GM21619 (cell line): ENCODE results near the gene ATPAF1.
"Not testable (repeated sequence)": the region's sequence is repeated elsewhere in the genome, so short reads cannot be mapped to it uniquely, and the experiment has no call there.

Experiments
- ATAC-seq: cut with Tn5 transposase; IDR thresholded peaks from one replicate; pipeline ENCODE4 v1.9.1; 2021; ENCODE audit not compliant: unreplicated experiment

The ATPAF1 gene, protein sequence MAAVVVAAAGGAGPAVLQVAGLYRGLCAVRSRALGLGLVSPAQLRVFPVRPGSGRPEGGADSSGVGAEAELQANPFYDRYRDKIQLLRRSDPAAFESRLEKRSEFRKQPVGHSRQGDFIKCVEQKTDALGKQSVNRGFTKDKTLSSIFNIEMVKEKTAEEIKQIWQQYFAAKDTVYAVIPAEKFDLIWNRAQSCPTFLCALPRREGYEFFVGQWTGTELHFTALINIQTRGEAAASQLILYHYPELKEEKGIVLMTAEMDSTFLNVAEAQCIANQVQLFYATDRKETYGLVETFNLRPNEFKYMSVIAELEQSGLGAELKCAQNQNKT

GRCh38 chr1:46667782-46668760 is at the start of gene ATPAF1:
Gene ATPAF1 (minus strand): TSS chr1:46668364. CDS start chr1:46668322, 42 bp downstream.
- ATAC-seq, result peak; percentile 69

DNA sequence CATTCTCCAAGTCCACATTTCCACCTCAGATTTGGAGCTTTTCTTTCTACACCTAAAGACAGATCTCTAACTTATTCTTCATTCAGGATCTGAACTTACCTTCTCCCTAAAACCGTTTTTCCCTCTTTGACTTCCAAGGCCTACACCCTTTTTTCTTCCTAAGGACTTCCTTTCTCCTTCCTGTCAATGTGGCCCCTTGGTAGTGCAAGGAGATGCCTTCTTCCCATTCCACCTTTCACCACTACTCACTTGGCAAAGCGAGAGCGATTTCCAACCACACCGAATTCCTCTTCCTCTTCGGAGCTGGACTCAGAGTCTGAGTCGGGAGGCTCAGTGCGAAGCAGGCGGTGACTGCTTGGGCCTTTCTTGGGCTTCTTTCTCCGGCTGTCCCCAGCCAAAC is 49.5 kb upstream of the ATPAF1 start:
- ATAC-seq, result no peak

DNA sequence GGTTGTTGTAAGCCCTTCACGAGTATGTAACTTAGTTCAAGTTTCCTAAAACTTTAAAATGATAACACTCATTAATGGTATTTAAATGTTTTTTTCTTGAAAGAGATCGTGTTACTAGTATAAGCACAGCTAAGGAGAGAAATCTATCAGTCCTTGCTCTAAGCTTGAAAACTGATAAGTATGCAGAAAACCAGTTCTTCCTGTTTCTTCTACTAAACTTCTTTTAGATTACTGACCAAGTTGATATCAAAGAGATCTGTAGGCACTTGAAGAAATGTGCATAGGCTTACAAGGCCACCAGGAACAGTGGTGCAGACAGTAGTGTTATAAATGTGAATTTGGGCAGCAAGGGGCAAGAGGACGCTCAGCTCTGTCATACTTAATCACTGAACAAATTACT is 46.8 kb upstream of the ATPAF1 start:
- ATAC-seq, result no peak

DNA sequence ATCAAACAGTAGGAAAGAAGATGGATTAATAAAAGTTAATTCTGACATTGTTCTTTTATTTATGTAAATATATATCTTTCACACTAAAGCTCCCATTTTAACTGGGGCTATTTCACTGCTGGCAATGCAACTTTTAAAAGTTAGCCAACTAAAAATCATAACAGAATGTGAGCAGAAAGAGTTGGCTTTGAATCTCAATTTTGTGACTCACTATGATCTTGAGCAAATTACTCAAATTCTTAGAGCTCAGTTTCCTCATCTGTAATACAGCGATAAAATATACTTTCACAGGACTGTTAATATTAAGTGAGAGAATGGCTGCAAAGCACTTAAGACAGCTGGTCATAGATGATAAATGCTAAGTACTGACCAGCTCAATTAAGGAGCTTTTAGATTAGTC is 40.0 kb upstream of the ATPAF1 start:
- ATAC-seq, result no peak

DNA sequence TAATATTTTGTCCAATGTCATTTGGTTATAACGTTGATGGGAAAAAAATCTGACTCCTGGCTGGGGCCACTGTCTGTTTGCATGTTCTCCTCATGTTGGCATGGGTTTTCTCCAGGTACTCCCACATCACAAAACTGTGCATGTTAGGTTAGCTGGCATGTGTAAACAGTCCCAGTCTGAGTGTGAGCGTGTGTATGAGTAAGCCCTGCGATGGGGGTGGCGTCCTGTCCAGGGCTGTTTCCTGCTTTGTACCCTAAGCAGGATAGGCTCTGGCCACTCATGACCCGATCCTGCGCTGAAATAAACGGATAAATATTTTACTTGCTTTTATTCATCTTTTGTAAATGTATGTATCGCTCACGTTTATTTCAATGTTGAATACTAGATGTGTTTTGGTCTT is 37.2 kb upstream of the ATPAF1 start:
- ATAC-seq, result no peak

- no peak for ATAC-seq
Measured at GRCh38 chr1:46703927-46704641, 35.9 kb upstream of the ATPAF1 start.

DNA sequence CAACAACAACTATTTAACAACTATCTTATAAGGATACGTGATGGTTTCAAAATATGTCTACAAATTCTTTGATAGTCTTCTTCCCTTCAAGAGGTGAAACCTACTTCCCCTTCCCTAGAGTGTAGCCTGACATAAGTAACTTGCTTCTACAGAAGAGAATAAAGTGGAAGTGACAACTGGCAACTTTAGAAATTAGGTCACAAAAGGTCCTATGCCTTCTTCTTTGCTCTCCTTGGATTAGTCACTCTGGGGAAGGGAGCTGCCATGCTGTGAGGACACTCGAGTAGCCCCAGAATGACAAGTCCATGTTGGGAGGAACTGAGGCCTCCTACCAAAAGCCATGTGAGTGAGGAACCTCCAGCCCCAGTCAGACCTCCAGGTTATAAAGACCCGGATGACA is 31.5 kb upstream of the ATPAF1 start:
- ATAC-seq, result no peak

GRCh38 chr1:46697053-46697452 is 28.9 kb upstream of the ATPAF1 start:
- no peak for ATAC-seq

- ATAC-seq, result not testable (repeated sequence)
Measured at GRCh38 chr1:46694676-46695075, 26.5 kb upstream of the ATPAF1 start.

DNA sequence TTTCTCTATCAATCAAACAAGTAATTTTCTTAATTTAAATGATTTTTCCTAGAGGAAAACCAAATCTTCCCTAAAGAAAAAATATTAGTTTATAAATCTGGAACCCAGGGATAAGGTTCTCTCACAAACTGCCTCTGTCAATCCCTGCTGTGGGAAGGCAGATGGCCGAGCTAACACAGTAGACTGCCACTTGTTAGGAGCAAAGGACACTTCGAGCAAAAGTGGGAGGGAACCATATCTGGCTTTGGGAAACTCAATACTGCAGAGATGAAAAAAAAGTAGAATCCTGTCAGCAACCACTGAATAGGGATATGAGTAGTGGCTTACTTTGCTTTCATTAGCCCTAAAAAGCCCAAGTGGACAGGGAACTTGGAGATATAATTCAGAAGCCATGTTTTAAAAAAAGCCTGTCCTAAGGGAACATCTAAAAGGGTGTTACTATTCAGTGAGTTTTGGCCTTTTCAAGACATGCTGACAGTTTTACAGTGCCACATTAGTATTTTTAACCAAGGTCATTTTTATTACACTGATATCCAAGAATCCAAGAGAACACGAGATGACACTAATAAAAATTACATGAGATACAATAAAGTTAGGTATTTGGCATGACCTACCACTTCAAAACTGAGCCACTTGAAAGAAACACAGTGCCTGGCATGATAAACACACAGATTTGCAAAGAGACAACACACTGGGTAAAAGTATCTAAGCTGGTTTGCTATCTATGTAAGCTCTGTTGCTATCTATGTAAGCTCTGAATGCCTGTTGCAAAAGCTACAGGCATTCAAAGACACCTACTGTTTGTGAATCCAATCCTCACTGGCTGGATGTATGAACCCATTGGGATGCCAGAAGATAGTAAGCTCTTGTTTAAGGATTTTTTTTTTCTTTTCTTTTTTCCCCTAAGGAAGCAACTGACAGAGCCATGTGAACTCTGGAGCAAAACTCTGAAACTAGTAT is 24.9 kb upstream of the ATPAF1 start:
- ATAC-seq, result no peak

- no peak for ATAC-seq
Measured at GRCh38 chr1:46691997-46692790, 24.0 kb upstream of the ATPAF1 start.

GRCh38 chr1:46690931-46691421 is 22.8 kb upstream of the ATPAF1 start:
- no peak for ATAC-seq

- no peak for ATAC-seq
Measured at GRCh38 chr1:46689897-46690296, 21.7 kb upstream of the ATPAF1 start.

DNA sequence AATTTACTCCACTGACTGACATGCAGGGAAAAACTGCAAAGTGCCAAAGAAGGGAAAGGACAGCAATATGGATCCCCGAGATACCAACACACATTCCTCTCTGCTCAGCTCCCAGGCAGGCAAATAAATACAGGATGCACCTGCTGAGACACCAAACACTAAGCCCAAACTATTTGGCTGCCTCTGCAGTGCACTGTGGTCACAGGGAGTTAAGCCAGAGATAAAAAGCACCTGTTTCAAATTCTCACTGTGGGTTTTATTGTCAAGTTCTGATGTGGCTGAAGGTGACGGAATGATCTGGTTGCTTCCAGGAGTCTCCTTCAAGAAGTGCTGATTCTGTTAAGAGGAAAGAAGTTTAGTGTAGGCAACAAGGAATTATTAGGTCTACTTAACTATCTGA is 21.2 kb upstream of the ATPAF1 start:
- no peak for ATAC-seq

DNA sequence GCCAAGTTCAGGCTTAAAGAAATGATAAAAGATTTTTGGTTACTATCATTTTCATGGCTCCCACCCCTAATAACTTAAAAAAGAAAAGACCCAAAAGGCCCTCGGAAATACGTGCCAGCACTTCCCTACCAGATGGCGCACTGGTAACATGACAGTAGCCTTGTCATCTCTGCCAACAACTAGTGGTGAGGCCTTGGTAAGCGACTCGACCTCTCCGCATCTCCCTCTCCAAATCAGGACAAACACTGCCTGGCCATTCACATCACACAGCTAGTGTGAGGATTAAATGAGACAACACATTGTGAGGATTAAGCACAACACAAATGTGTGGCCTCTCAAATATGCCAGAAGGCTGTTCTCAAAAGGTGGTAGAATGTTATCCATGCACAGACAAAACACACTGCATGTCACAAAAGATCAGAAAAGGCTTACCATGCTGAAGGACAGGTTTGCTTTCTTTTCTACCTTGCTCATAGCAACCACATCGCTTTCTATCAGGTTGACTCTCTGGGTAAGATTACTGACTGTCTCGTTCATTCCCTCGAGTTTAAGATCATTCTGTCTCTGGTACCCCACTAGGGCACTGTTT is 19.9 kb upstream of the ATPAF1 start:
- ATAC-seq, result no peak

GRCh38 chr1:46687093-46687659 is 19.0 kb upstream of the ATPAF1 start:
- ATAC-seq, result no peak

- ATAC-seq, result no peak
Measured at GRCh38 chr1:46686255-46686654, 18.1 kb upstream of the ATPAF1 start.

DNA sequence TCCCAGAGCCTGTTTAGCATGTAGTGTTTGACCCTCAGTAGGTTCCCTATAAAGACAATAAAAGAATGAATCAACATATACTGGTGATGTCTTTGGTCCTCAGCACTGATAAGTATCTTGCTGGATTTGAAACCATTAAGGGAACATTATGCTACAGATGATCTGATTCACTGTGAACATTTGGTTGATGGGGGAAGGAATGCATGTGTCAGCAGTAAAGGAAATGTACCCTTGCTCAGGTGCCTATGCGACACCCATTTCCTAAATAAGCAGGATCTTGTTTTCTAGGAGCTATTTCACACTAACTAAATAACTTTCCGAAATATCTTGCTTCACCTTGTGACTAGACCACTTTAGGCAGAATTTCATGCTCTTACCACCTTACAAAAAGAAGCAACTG is 16.5 kb upstream of the ATPAF1 start:
- ATAC-seq, result no peak

DNA sequence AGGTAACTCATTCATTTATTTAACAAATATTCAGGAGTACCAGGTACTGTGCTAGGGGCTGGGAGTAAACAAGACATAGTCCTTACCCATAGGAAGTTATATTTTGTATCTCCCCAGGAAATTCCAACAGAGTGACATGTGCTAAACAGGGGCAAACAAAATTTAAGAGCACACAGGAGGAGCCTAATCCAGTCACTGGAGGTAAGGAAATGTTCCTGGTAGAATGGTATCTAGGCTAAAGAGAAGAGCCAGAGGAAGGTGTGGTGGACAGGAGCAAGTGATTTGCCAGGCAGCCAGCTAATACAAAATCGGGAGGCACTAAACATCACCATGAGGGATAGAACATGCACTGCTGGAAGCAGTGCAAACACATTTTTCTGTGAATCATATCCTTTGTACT is 13.9 kb upstream of the ATPAF1 start:
- no peak for ATAC-seq
